ENCODE measurements around the gene PSORS1C2. TPM values are rescaled to one million over a fixed set of nuclear protein-coding genes. Genes with fewer than 3 reads are reported as not detected.

The PSORS1C2 gene
- total and polyA plus RNA-seq, 2 donors (not counting 1 experiment from before 2014, with no cell fraction given) = not detected

- H3K27ac ChIP-seq (ENCODE audit: low read length in 2 of 2) = peak overlapping the region in 1 of 2 donors; percentile 64
- ChIA-PET POLR2A (interaction anchor here (0.6 to 1.8 kb wide), 5 partner anchors 21 to 738 kb away, joined by 3 to 5 read pairs (median 3); partner anchors contain the start of gene EHMT2), CTCF (interaction anchor here (1.1 to 2.9 kb wide), 7 partner anchors 14 to 241 kb away, joined by 3 to 10 read pairs (median 4); no protein-coding TSS in a partner anchor)
- WGBS (ENCODE audit: insufficient coverage) = 26% methylated on average over 26 of the region's 35 CpGs
- no peaks in the 10 kb centered on the region for H3K27me3 Mint-ChIP-seq
- peaks cover 2% of the 10 kb centered on the region for H3K79me2 ChIP-seq (ENCODE audit: control insufficient read depth, insufficient read depth, low read length)
- H3K9me3 ChIP-seq (ENCODE audit: control extremely low read depth in 1 of 3, control insufficient read depth in 2 of 3, insufficient read depth in 1 of 3, low read length in 2 of 3) = no peaks in the 10 kb centered on the region
- H3K4me3 Mint-ChIP-seq = peak overlapping the region; percentile 87
- intact Hi-C loops (cut with micrococcal nuclease) = loop anchor here (1.0 to 10.0 kb wide), 8 partner anchors 21 to 542 kb away; partner anchors contain the start of genes HLA-B, HLA-C, MRPS18B and PPP1R10
- ATAC-seq (ENCODE audit: low read depth) (no peak), DNase-seq (peak; percentile 41)
- H3K36me3 ChIP-seq (replicated peaks in 1 of 2; ENCODE audit: control extremely low read depth in 1 of 2, control insufficient read depth in 1 of 2, extremely low read depth in 1 of 2, insufficient read depth in 2 of 2, low read length in 1 of 2) = peaks cover 0 to 6% of the 10 kb centered on the region in 2 experiments
- H3K4me3 ChIP-seq (ENCODE audit: control extremely low read depth in 1 of 5, extremely low read depth in 1 of 5, insufficient read depth in 1 of 5, low read depth in 2 of 5, low read length in 4 of 5) = peak overlapping the region; percentile 1 to 90 (median 88)
- peaks cover 13 to 22% of the 10 kb centered on the region in 2 donors for H3K4me1 ChIP-seq (ENCODE audit: control insufficient read depth in 2 of 2, insufficient read depth in 2 of 2, low read length in 2 of 2)
- H3K4me1 Mint-ChIP-seq = peaks cover 37% of the 10 kb centered on the region
- TF ChIP-seq EZH2 (IDR thresholded peaks at IDR 0.05; ENCODE audit: borderline replicate concordance, insufficient read depth, low read depth, low read length, poor library complexity, severe bottlenecking) (no peak), CTCF (IDR thresholded peaks at IDR 0.05) (no peak)
- H3K9ac ChIP-seq (ENCODE audit: low read length) = peak overlapping the region; percentile 78
- H3K27ac Mint-ChIP-seq = peak overlapping the region; percentile 71
- no peaks in the 10 kb centered on the region for H3K27me3 ChIP-seq (replicated peaks in 1 of 4; ENCODE audit: control extremely low read depth in 1 of 4, control insufficient read depth in 3 of 4, insufficient read depth in 4 of 4, low read length in 3 of 4)
- H4K20me1 ChIP-seq (ENCODE audit: control insufficient read depth, insufficient read depth, low read length, poor library complexity, severe bottlenecking) = no peaks in the 10 kb centered on the region
- H3K4me2 ChIP-seq (replicated peaks; ENCODE audit: low read depth, low read length, poor library complexity, severe bottlenecking) = peak overlapping the region; percentile 86
- peak overlapping the region; percentile 95 for H2AFZ ChIP-seq (ENCODE audit: insufficient read depth, low read depth, low read length, poor library complexity, severe bottlenecking)
- H3K9me3 Mint-ChIP-seq (ENCODE audit: insufficient read depth) = no peaks in the 10 kb centered on the region
Observed at GRCh38 chr6:31158863-31159855, 20.3 kb upstream of the PSORS1C2 start.
